ENCODE results near the gene B3GNT3. TPM values are rescaled to one million over a fixed set of nuclear protein-coding genes. Genes with fewer than 3 reads are reported as not detected.

B3GNT3 gene
- total and polyA plus RNA-seq, 2 of the 8 experiments (the other 6 are each of a cell fraction or from before 2014, with no cell fraction given): 1.5 TPM

DNA sequence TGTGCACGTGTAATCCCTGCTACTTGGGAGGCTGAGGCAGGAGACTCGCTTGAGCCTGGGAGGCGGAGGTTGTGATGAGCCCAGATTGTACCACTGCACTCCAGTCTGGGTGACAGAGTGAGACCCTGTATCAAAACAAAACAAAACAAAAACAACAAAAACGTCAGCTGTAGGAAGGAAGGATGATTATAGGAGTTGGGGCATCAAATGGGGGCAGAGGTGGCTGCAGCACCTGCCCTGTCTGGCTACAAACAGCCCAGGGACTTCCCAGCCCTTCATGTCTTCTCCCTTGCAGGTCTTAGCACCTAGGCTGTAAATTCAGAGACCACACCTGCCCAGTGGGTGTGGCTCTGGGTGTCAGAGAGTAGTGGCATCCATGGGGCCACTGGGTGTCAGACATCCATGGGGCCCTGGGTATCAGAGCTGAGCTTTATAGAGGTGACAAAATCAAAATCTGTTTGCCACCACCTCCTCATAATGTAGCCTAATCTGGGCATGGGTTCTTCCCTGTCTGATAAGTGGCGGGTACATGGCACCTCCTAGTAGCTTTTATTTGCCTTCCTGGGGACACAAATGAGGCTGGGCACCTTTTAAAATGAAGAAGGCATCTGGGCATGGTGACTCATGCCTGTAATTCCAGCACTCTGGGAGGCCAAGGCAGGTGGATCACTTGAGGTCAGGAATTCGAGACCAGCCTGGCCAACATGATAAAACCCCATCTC lies 4.7 kb upstream of the B3GNT3 start:
- Histone ChIP-seq H2BK20ac (ENCODE audit: low read length) (no peak overlapping the region), H2BK5ac (ENCODE audit: low read depth, low read length) (no peak overlapping the region), H3K4me3 (ENCODE audit: extremely low read depth in 1 of 4, insufficient read depth in 2 of 4, low read depth in 3 of 4, low read length in 4 of 4) (no peak overlapping the region), H4K20me1 (replicated peaks in 1 of 2; ENCODE audit: control insufficient read depth in 1 of 2, insufficient read depth in 2 of 2, low read length in 2 of 2) (no peaks in the 10 kb centered on the region), H4K8ac (ENCODE audit: extremely low read depth, insufficient read depth, low read length) (no peak overlapping the region; the same call in 1 of the 2 replicates), H2BK15ac (ENCODE audit: low read length) (no peak overlapping the region), H3K79me1 (ENCODE audit: low read depth, low read length) (no peaks in the 10 kb centered on the region), H3K4ac (replicated peaks; ENCODE audit: insufficient read length, low read depth, low read length) (no peak overlapping the region), H3K23ac (ENCODE audit: insufficient read length) (no peak overlapping the region), H3K4me2 (ENCODE audit: insufficient read depth in 1 of 2, low read depth in 2 of 2, low read length in 2 of 2) (no peak overlapping the region), H3K27me3 (replicated peaks in 1 of 4; ENCODE audit: control insufficient read depth in 3 of 4, extremely low read depth in 1 of 4, insufficient read depth in 3 of 4, low read length in 3 of 4) (peaks cover 0 to 5% (median 2%) of the 10 kb centered on the region in 4 experiments; a peak in 4 of 7 replicates), H2BK12ac (ENCODE audit: low read depth, low read length) (no peak overlapping the region), H3K18ac (ENCODE audit: extremely low read depth, low read length) (no peak overlapping the region), H3K56ac (replicated peaks; ENCODE audit: insufficient read length, low read depth, low read length) (no peak overlapping the region), H3K36me3 (ENCODE audit: control insufficient read depth in 2 of 4, insufficient read depth in 4 of 4, low read length in 3 of 4) (no peaks in the 10 kb centered on the region; a peak in 1 of 8 replicates), H3K27ac (ENCODE audit: low read depth, low read length) (no peak overlapping the region), H2AK5ac (ENCODE audit: low read depth, low read length) (no peak overlapping the region), H4K5ac (ENCODE audit: insufficient read length, low read depth, low read length) (no peak overlapping the region), H3K4me1 (replicated peaks in 1 of 4; ENCODE audit: control insufficient read depth in 3 of 4, insufficient read depth in 4 of 4, low read length in 3 of 4) (peaks cover 0 to 2% (median 0%) of the 10 kb centered on the region in 4 experiments; a peak in 2 of 7 replicates), H2AFZ (ENCODE audit: low read length) (no peak overlapping the region), H3K9me3 (ENCODE audit: insufficient read depth in 2 of 2, low read depth in 1 of 2, low read length in 1 of 2) (no peaks in the 10 kb centered on the region), H3K79me2 (ENCODE audit: control insufficient read depth in 1 of 2, insufficient read depth in 2 of 2, low read length in 2 of 2) (no peaks in the 10 kb centered on the region), H2BK120ac (replicated peaks; ENCODE audit: low read depth, low read length) (no peak overlapping the region), H4K91ac (replicated peaks; ENCODE audit: insufficient read length, low read length) (no peak overlapping the region), H3K23me2 (ENCODE audit: low read depth, low read length) (peaks cover 7% of the 10 kb centered on the region; the same call in 1 of the 2 replicates), H3K9ac (replicated peaks in 1 of 4; ENCODE audit: extremely low read depth in 1 of 4, low read depth in 3 of 4, low read length in 3 of 4) (no peak overlapping the region), H3K14ac (ENCODE audit: insufficient read length) (no peak overlapping the region)
- DNase-seq (ENCODE audit: low read depth in 1 of 2, low spot score in 2 of 2): no peak
- CTCF ChIA-PET (ENCODE audit: partially characterized antibody): interaction anchor here (0.9 to 2.5 kb wide), 6 partner anchors 12 to 183 kb away, joined by 3 to 8 read pairs (median 4); partner anchors contain the start of gene CCDC124
- WGBS, 2 experiments (ENCODE audit: extremely low coverage in 1 of 2, insufficient coverage in 1 of 2, insufficient read length in 1 of 2, insufficient replicate concordance in 2 of 2, low coverage in 1 of 2, low lambda C conversion rate in 2 of 2, missing lambda C conversion rate in 1 of 2): 76% methylated on average over 6 of the region's 6 CpGs; no CpG with 5 or more reads in 1 of the 2 experiments
- POLR2A ChIA-PET (ENCODE audit: partially characterized antibody): interaction anchor here (0.6 to 2.4 kb wide), 4 partner anchors 32 to 156 kb away, joined by 3 to 6 read pairs (median 4); no protein-coding TSS in a partner anchor
- no peak for FAIRE-seq
- TF ChIP-seq MAFK (IDR thresholded peaks at IDR 0.05; ENCODE audit: low read depth, low read length) (no peak), TAF1 (IDR thresholded peaks at IDR 0.05; ENCODE audit: low read depth, low read length) (no peak), RBBP5 (IDR thresholded peaks at IDR 0.05; ENCODE audit: borderline replicate concordance, low read depth, low read length) (no peak), RNF2 (IDR thresholded peaks at IDR 0.05; ENCODE audit: borderline replicate concordance, low read depth, low read length, missing control alignments, poor library complexity, severe bottlenecking) (no peak), SIRT6 (IDR thresholded peaks at IDR 0.05; ENCODE audit: low read length) (no peak), TBP (IDR thresholded peaks at IDR 0.05; ENCODE audit: low read depth, low read length) (no peak), E2F6 (IDR thresholded peaks at IDR 0.05) (no peak), NANOG (IDR thresholded peaks at IDR 0.05; ENCODE audit: insufficient read depth, low read depth, low read length, poor library complexity, severe bottlenecking) (no peak), POLR2AphosphoS5 (IDR thresholded peaks at IDR 0.05; ENCODE audit: low read depth, low read length) (no peak), SRF (IDR thresholded peaks at IDR 0.05; ENCODE audit: low read depth, low read length) (no peak), CEBPB (IDR thresholded peaks at IDR 0.05; ENCODE audit: low read depth, low read length) (no peak), YY1 (IDR thresholded peaks at IDR 0.05; ENCODE audit: low read depth, low read length) (no peak)
